HG03521 (cell line): ENCODE results near the gene TFR2.
A peak's percentile ranks its signal among the peaks of the same experiment; 100 is the strongest.

ENCODE experiments used
- ATAC-seq: cut with Tn5 transposase; IDR thresholded peaks from one replicate; pipeline ENCODE4 v1.9.1; 2021; ENCODE audit warnings: mild to moderate bottlenecking, moderate library complexity; ENCODE audit not compliant: unreplicated experiment

TFR2 gene

GRCh38 chr7:100588438-100588837, 52.9 kb downstream of the TFR2 start:
- no peak for ATAC-seq

DNA sequence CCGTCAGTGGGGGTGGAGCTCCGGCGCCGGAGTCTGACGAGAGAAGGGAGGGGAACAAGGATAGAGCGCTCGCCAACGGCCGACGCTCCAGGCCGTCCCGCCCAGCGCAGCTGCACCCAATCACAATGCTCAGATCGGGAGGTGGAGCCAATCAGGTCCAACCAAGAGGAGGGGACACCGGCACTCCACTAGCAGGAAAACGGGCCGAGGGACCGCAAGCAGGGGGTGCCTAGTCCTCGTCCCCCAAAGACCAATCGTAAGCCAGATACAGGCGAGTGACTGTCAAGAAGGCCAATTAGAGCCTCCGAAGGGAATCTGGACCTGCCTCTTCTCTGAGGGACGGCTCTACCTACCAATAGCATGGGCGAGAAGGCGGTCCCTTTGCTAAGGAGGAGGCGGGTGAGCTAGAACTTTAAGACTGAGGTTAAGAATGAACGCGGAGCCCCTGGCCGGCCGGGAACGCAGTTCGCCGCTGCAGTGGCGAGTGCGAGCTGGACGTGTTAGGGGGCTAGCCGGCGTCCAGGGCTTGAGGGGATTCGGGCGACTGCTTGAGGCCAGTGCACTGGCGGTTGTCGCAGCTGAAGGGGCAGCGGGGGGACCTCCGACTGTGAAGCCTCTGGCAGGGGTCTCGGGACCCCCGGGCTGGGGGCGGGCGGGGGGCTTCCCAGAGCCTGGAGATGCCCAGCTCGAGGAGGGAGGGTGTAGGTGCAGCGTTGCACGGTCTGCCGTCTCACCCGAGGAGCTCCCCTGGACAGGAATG, 54.9 kb downstream of the TFR2 start, which contains the start of gene FBXO24:
TSS of gene FBXO24 (plus strand) at position 63 of the 760 bp plus-strand sequence. CDS start at position 361, 298 bp downstream.
- ATAC-seq = peak; percentile 84

DNA sequence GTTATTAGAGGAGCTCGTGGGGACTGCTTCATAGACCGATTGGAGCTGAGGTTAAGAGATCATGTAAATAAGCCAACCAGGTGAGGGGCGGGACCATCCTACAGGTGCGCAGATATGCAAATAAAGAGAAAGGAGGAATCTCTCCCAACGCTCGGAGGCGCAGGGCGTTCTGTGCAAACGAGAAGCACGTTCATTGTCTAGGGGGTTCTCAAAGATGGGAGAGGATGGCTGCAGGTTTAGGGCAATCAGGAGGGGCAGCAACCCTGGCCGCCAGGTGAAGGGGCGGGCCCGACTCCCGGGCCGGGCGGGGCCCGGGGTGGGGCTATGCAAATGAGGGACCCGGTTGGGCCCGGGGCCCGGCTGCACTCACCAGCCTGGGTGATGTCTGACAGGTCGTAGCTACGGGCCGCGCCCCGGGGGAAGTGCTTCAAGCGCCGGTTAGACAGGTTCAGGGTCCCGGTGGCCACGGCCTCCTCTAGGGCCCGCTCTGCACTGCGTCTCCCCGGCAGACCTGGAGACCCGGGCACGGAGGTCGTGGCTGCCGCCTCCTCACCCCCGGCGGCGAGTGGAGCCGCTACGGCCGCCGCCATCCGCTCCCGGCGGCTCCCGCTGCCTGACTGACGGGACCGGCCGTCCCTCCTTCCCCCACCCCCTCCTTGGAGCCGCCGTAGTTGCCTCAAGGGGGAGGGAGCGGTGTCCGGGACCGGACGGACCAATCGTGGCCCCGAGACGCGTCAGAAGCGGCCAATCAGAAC, 55.7 kb downstream of the TFR2 start, which contains the start of gene LRCH4:
TSS of gene LRCH4 (minus strand) at position 619 of the 755 bp plus-strand sequence. CDS start at position 590, 29 bp downstream.
- ATAC-seq = peak; percentile 16

DNA sequence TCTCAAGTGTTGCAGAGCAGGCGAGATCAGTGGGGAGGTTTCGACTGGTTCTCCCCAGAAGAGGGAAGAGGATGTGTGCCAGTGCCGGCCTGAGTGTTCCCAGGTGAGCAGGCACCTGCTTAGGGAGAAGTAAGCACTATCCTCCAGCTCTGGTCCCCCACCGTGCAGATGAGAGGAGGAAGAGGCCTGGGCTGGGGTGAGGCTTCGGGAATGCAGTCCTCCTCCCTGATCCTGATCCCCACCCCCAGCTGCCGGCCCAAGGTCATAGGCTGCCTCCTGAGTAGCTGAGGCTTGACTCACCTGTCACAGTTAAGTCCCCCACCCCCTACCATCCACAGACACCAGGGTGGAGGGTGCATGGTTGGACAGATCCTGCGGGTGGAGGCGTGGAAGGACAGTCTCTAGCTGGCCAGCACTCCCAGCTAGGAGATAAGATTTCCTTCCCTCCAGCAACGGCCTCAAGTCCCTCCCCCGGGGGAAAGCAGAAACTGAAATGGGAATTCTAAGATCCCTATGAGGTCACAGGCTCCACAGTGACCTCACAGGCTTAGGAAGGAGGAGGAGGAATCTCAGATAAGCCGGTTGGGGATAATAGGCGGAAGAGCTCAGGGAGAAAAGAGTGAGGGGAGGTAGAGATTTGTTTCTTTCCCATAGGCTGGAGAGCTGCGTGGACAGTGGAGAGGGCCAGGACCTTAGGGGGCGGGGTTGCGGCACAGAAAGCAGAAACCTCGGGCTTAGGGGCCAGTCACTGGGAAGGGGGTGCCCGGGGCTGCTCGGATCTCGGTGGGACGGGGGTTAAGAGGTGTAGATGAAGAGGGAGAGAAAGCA, 56.5 kb downstream of the TFR2 start:
- no peak for ATAC-seq

DNA sequence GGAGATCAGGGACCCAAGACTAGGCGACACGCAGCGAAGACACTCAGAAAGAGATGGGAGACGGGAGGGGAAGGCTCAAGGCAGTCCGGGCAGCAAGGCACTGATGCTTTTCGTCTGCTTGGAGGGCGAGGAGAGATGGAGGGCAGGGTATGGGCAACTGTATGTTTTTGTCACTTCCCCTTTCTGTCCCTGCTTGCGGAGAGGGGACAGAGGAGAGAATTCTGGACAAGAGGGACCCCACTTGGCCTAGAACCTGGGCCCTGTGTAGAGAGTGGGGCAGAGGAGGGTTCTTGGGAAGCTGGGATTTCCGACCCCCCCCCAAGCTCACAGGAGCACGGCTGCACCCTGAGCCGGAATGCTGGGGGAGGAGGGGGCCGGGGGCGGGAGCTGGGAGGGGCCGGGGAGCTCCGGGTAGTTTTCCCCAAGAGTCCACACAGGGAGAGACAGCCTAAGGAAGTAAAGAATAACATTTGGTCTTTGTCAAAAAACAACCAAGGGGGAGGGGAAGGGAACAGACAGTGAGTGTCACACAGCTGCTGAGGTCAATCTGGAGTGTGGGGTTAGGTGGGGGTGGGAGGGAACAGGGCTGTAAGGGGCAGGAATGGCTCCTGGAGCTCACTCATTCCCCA, 57.2 kb downstream of the TFR2 start:
- ATAC-seq = no peak

DNA sequence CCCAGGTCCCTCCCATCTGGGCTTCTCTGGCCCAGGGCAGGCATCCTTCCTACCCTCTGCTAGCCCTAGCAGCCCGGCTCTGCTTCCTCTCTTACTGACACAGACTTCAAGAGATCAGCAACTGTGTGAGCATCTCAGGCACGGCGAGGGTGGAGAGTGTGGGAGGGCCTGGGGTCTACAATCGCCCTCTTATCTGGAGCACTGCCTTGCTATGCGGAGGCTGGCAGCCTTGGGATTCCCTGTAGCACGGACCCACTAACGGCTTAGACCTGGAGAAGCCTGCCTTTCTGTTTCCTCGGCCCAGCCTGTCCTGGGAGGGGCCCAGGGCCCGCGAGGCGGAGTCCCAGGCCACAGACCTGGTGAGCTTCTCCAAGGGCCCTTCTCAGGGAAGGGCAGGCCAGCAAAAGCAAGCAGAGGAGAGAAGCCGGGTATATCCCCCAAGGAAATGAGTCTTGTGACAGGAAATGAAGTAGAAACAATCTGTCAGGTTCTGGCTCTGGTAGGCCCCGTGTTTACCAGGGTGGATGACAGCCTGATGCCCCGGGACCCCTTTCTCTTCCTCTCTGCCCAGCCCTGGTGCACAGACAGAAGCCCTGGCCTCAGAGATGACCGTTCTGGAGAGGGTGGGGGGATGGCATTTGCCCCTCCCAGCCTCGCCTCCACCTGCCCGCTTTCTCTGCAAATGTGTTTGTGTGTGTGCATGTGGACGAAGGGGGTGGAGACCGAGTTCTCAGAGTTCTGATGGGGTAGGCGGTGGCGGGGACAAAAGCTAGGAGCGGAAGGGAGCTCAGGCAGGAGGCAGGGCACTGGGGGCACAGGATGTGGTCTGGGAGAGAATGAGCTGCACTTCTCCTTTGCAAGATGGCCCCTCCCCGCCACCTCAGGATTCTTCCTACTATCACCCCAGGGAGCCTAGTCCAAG, 58.0 kb downstream of the TFR2 start:
- ATAC-seq = no peak

GRCh38 chr7:100582650-100583049, 58.7 kb downstream of the TFR2 start:
- no peak for ATAC-seq

DNA sequence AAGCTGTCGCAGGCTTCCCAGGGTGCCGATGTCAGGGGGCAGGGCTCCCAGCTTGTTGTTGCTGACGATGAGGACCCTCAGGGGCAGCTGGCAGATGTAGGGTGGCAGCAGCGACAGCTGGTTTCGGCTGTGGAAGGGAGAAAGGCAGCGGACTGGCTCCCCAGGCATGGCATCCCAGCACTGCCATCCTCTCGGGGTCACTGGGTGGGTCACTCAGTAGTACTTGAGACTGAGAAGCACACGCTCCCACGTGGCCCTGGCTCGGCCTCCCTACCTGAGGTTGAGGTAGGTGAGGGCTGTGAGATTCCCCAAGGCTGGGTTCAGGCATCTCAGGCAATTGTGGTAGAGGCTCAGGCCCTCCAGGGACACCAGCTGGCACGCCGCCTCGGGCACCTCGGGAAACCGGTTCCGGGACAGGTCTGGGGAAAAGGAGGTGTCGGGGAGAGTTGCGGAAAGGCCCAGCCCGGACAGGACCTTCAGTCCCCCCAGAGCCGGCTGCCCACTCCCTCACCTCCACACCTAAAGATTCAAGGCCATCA, 59.2 kb downstream of the TFR2 start:
- no peak for ATAC-seq

GRCh38 chr7:100580466-100581283, 60.7 kb downstream of the TFR2 start:
- no peak for ATAC-seq

DNA sequence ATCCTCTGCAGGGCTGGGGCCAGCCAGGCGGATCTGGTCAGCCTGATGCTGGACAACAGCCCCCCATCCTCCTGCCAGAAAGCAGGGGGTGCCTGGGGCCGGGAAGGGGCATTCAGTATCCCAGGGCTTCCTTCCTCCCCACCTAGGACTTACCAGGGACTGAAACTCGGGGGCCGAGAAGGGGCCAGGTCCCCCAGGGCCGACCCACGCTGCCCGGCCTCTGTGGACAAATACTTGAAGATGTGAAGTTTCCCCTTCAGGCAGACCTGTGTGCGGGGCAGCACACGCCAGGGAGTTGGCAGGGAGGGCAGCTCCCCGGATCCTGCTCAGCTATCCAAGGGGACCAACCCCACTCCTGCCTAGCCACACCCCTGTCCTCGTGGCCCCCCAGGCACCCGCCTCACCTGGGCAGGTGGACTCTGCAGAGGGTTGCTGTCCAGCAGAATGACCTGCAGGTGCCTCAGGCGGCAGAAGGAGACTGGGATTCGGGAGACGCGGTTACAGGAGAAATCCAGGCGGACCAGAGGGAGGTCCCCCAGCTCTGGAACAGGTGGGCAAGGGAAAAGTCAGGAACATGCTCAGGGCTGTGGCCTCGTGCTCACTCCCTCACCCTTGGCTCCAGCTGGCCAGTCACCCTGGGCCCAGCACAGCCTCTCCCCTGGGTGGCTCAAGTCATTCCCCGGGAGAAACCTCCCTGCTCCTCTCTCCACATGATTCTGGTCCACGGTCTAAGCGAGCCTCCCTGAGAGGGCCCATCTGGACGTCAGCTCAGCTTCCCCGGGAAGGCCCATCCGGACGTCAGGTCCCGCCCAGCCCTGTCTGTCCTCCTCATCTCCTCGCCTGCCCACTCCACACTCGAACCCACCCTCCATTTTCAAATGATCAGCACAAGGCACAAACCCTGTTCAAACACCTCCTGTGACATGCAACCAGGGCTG, 62.8 kb downstream of the TFR2 start:
- no peak for ATAC-seq

DNA sequence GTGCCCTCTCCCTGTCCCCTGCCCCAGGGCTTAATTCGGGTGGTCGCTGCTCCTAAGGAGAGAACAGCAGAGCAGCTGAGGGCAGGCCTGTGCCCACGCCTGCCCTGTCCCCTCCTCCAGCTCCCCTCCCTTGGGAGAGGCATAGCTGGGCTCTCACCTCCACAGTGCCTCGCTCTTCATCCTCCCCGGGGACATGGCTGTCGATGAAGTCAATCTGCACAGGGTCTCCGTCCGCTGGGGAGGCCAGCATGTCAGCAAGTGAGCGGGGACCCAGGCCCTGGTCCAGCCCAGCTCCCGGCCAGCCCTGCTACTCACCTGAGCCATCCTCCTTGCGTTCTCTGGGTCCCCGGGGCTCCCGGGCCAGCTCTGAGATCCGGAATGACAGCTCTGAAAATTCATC, 63.8 kb downstream of the TFR2 start:
- ATAC-seq = no peak

DNA sequence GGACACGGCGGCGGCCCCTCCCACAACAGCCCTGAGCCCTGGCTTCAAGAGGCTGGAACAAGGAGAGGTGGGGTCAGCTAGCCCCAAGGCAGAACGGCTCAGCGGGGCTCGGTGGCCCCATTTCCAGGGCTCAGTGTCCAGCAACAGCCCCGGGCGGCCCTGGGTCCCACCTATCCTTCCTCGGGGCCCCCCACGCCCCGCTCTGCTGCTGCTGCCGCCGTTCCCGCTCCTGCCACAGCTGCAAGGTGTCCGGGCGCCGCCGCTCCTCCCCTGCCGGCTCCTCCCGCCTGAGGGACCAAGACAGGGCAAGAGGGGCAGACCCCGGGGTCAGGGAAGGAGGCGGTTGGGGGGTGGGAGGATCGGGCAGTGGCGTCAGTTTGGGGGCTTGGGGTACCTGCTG, 64.2 kb downstream of the TFR2 start:
- ATAC-seq = no peak

GRCh38 chr7:100576384-100576993, 64.9 kb downstream of the TFR2 start:
- ATAC-seq = no peak

GRCh38 chr7:100575746-100576383, 65.5 kb downstream of the TFR2 start:
- no peak for ATAC-seq

DNA sequence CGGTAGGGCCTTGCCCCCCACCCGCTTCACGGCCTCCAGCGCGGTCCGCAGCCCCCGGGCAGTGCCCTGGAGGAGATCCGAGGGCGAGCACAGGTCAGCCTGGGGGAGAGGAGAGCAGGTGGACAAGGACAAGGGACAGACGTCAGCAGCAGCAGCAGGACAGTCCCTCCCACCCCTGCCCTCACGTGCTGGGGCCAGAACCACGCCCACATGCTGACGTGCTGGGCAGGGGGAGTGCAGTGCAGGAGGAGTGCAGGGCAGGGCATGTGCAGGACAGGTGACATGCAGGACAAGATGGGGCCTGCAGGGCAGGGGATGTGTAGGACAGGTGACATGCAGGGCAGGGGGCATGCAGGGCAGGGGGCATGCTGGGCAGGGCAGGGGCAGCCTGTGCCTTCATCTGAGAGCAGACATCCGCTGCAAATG, 66.1 kb downstream of the TFR2 start:
- no peak for ATAC-seq

DNA sequence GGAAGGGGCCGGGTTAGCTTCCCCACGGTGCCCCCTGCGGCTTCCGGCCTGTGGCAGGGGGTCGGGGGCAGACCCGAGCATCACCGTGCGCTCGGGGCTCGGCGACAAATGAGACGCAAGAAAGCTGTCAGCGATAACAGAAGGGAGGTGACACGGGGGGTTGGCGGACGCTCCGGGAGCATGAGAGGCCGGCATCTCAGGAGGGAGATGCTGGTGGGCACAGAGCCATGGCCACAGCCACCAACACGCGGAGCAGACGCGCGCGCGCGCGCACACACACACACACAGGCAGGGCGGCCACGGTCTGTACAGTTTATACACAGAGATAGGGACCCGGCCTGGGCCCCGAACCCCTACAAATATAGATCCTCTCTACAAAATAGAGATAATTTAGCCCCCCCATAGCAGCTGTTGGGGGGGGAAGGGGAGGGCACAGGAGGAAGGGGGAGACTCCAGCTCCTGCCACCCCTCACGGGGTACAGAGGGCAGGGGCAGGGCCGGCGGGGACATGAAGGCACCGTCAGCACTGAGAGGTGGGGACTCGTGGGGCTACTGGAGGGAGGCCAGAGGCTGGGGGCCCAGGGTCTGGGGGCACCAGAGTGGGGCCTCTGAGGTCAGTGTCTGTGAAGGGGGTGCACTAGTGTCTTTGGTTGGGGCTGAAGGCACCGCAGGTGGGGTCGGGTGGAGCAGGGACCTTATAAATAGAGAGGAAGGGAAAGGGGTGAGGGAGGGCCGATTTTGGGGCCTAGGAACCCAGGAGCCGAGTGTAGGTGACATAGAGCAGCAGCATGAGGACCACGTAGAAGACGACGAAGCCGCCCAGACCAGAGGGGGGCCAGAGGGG, 66.8 kb downstream of the TFR2 start:
- ATAC-seq = no peak
